ENCODE data around the gene PRAMEF1. TPM values are rescaled to one million over a fixed set of nuclear protein-coding genes. Genes with fewer than 3 reads are reported as not detected.

PRAMEF1 gene
- total RNA-seq, 4 donors from 2014 or later, result not detected

DNA sequence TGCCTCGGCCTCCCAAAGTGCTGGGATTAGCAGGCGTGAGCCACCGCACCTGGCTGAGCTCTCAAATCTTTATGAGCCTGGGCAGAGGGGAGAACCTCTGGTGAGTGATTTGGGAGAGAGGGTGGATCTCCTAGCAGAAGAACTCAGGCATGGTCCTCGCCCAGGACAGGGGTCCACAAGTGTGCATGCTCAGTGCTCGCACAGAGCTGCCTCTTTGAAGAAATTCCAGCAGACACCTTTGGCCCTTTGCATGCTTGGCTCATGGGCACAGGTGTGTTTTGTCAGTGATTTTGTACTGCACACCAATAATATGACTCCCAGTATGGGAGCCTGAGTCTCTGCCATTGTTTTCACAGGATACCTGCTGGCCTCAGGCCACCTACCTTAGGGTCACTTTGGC is 29.4 kb upstream of the PRAMEF1 start:
- no peaks in the 10 kb centered on the region for H3K4me1 ChIP-seq
- no peak for TF ChIP-seq POLR2A (IDR thresholded peaks at IDR 0.05)
- TF ChIP-seq, protein P1, sequence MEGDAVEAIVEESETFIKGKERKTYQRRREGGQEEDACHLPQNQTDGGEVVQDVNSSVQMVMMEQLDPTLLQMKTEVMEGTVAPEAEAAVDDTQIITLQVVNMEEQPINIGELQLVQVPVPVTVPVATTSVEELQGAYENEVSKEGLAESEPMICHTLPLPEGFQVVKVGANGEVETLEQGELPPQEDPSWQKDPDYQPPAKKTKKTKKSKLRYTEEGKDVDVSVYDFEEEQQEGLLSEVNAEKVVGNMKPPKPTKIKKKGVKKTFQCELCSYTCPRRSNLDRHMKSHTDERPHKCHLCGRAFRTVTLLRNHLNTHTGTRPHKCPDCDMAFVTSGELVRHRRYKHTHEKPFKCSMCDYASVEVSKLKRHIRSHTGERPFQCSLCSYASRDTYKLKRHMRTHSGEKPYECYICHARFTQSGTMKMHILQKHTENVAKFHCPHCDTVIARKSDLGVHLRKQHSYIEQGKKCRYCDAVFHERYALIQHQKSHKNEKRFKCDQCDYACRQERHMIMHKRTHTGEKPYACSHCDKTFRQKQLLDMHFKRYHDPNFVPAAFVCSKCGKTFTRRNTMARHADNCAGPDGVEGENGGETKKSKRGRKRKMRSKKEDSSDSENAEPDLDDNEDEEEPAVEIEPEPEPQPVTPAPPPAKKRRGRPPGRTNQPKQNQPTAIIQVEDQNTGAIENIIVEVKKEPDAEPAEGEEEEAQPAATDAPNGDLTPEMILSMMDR (IDR thresholded peaks at IDR 0.05), result no peak
- no peak for DNase-seq
- H3K27ac ChIP-seq, result no peak overlapping the region
- no peaks in the 10 kb centered on the region for H3K9me3 ChIP-seq
- H3K4me3 ChIP-seq, result no peak overlapping the region
- WGBS, 2 donors, result 63 to 71% methylated on average over 2 of the region's 5 CpGs
- H3K27me3 ChIP-seq, result peaks cover 0 to 34% (median 0%) of the 10 kb centered on the region in 4 donors
- no peaks in the 10 kb centered on the region for H3K36me3 ChIP-seq
- intact Hi-C loops (cut with DNase I), result no loop called here

DNA sequence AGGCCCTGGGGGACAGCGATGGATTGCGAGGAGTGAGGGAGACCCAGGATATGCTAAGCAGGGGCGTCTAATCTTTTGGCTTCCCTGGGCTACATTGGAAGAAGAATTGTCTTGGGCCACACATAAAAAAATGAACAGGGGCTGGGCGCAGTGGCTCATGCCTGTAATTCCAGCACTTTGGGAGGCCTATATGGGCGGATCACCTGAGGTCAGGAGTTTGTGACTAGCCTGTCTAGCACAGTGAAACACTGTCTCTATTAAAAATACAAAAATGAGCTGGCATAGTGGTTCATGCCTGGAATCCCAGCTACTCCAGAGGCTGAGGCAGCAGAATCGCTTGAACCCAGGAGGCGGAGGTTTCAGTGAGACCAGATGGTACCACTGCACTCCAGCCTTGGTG is 28.4 kb upstream of the PRAMEF1 start:
- Histone ChIP-seq H3K36me3 (no peaks in the 10 kb centered on the region), H3K27me3 (peaks cover 0 to 28% (median 0%) of the 10 kb centered on the region in 4 donors), H3K4me1 (no peaks in the 10 kb centered on the region), H3K9me3 (no peaks in the 10 kb centered on the region), H3K27ac (no peak overlapping the region), H3K4me3 (no peak overlapping the region)
- 75 to 83% methylated on average over 5 to 7 of the region's 7 CpGs for WGBS, 2 donors
- intact Hi-C loops (cut with DNase I), result no loop called here
- TF ChIP-seq, protein P1 (IDR thresholded peaks at IDR 0.05), result no peak
- TF ChIP-seq POLR2A (IDR thresholded peaks at IDR 0.05), result no peak
- no peak for DNase-seq

DNA sequence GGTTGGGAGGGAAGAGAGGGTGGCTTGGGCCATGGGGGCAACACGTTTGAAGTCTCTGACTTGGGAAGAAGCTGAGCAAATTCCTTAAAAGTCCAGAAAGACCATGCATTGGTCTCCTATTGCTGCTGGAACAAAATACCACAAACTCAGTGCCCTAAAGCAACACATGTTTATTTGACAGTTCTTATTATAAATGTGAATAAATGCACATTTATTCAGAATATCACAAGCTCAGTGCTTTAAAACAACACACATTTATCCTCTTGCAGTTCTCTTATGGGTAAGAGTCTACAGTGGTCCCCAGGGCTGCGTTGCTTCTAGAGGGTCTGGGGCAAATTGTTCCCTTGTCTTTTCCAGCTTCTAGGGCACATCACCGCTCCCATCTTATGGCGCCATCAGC is 27.7 kb upstream of the PRAMEF1 start:
- no peak for DNase-seq
- H3K27ac ChIP-seq, result no peak overlapping the region
- H3K9me3 ChIP-seq, result no peaks in the 10 kb centered on the region
- no peak for TF ChIP-seq POLR2A (IDR thresholded peaks at IDR 0.05)
- TF ChIP-seq, protein P1 (IDR thresholded peaks at IDR 0.05), result no peak
- H3K36me3 ChIP-seq, result no peaks in the 10 kb centered on the region
- intact Hi-C loops (cut with DNase I), result no loop called here
- 58 to 65% methylated on average over 4 of the region's 4 CpGs for WGBS, 2 donors
- peaks cover 0 to 25% (median 0%) of the 10 kb centered on the region in 4 donors for H3K27me3 ChIP-seq
- H3K4me3 ChIP-seq, result no peak overlapping the region
- no peaks in the 10 kb centered on the region for H3K4me1 ChIP-seq

GRCh38 chr1:12764016-12764415 is 27.2 kb upstream of the PRAMEF1 start:
- Histone ChIP-seq H3K9me3 (no peaks in the 10 kb centered on the region), H3K36me3 (no peaks in the 10 kb centered on the region), H3K27ac (no peak overlapping the region), H3K27me3 (peaks cover 0 to 25% (median 0%) of the 10 kb centered on the region in 4 donors), H3K4me3 (no peak overlapping the region), H3K4me1 (no peaks in the 10 kb centered on the region)
- DNase-seq, result no peak
- WGBS, 2 donors, result 33 to 43% methylated on average over 1 to 5 of the region's 5 CpGs
- TF ChIP-seq POLR2A (IDR thresholded peaks at IDR 0.05), result no peak
- TF ChIP-seq, protein P1 (IDR thresholded peaks at IDR 0.05), result no peak
- intact Hi-C loops (cut with DNase I), result no loop called here

DNA sequence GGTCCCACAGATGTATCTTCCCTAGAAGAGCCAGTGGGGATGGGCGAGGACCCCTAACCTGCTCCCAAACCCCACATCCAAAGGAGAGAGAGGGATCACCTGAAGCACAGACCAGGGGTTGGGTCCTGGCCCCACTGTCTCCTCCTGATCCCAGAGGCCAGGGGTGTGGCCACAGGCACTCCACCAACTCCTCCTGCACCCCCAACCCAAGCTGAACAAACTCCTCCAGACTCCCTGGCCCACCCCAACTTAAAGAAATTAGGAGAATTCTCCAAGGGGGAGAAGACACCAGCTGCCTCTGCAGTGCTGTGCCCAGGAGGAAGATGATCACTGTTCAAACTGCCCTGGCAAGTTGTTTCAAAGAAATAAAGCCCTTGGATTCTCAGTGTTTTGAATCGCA is 22.2 kb upstream of the PRAMEF1 start:
- Histone ChIP-seq H3K4me1 (no peaks in the 10 kb centered on the region), H3K4me3 (no peak overlapping the region), H3K27ac (no peak overlapping the region), H3K36me3 (no peaks in the 10 kb centered on the region), H3K9me3 (no peaks in the 10 kb centered on the region), H3K27me3 (peaks cover 0 to 35% (median 0%) of the 10 kb centered on the region in 4 donors)
- intact Hi-C loops (cut with DNase I), result no loop called here
- TF ChIP-seq, protein P1 (IDR thresholded peaks at IDR 0.05), result no peak
- TF ChIP-seq POLR2A (IDR thresholded peaks at IDR 0.05), result no peak
- 0 to 24% methylated on average over 1 of the region's 2 CpGs for WGBS, 2 donors
- DNase-seq, result no peak

All from esophagus squamous epithelium (tissue), 5 donors.